Heart left ventricle (tissue), 16 donors: ENCODE measurements around the gene CHRNA1. TPM values are rescaled to one million over a fixed set of nuclear protein-coding genes. Genes with fewer than 3 reads are reported as not detected.

ENCODE experiments used
- ATAC-seq, 4 donors: fragments of 200-7000 bp; cut with Tn5 transposase; one replicate each; pipeline ENCODE4 v1.9.1; 2020 to 2022; ENCODE audit warnings: moderate library complexity in 4 of 4, mild to moderate bottlenecking in 3 of 4, moderate number of reproducible peaks in 1 of 4
- DNase-seq, 5 donors: peaks; one replicate each; pipeline ENCODE4 v3.0.0-alpha.2; 2020
- H3K27ac ChIP-seq, 12 donors: fragments of 200-600 bp; sonication (generic) in 4 of 12; one replicate each; pipeline versions ENCODE4 v1.5.0 to v1.8.0; 2016 to 2022; ENCODE audit warnings: mild to moderate bottlenecking in 2 of 12
- H3K27me3 ChIP-seq, 9 donors: fragments of 200-600 bp; sonication (generic) in 2 of 9; one replicate each; pipeline versions ENCODE4 v1.5.1 to v1.8.0; 2016 to 2022; ENCODE audit warnings: mild to moderate bottlenecking in 3 of 9
- H3K36me3 ChIP-seq, 9 donors: fragments of 200-600 bp; sonication (generic) in 2 of 9; one replicate each; pipeline versions ENCODE4 v1.5.0 to v1.8.0; 2018 to 2022; ENCODE audit warnings: mild to moderate bottlenecking in 2 of 9
- H3K4me1 ChIP-seq, 12 donors: fragments of 200-600 bp; sonication (generic) in 4 of 12; one replicate each; pipeline versions ENCODE4 v1.5.0 to v1.8.0; 2016 to 2022; ENCODE audit warnings: mild to moderate bottlenecking in 3 of 12
- H3K4me3 ChIP-seq, 12 donors: fragments of 200-600 bp; sonication (generic) in 4 of 12; one replicate each; pipeline versions ENCODE4 v1.5.0 to v1.8.0; 2017 to 2022; ENCODE audit warnings: mild to moderate bottlenecking in 9 of 12, moderate library complexity in 4 of 12
- H3K9me3 ChIP-seq, 12 donors: fragments of 200-600 bp; sonication (generic) in 4 of 12; one replicate each; pipeline versions ENCODE4 v1.5.0 to v1.8.0; 2016 to 2022; ENCODE audit warnings: mild to moderate bottlenecking in 1 of 12
- POLR2A ChIP-seq, 2 donors: fragments of 450-650 bp; IDR thresholded peaks; one replicate each; pipeline ENCODE4 v1.6.1; 2017; ENCODE audit warnings: antibody characterized with exemption in 2 of 2, mild to moderate bottlenecking in 2 of 2, moderate library complexity in 2 of 2
- WGBS, 4 donors: extraction: QIAGEN DNeasy Blood & Tissue Kit in 2 of 4; methylation state at CpG; one replicate each; pipeline versions ENCODE4 v1.1.5 to v1.1.7; 2013 to 2018; 5-methylcytosine and 5-hydroxymethylcytosine counted together
- intact Hi-C, 10 donors: fragments of 100-400 bp; cut with DNase I; formaldehyde crosslinking; loops; one replicate each; pipeline versions ENCODE4 v1.11.1 to v1.14.2; 2022
- polyA plus RNA-seq, 2 donors: library from polyadenylated mRNA; stranded (reverse); fragments of 200-250 nt; gene quantifications; one replicate each; pipeline ENCODE4 v1.2.3, GENCODE V29; 2013
- total RNA-seq, 9 donors: library from RNA; depleted of rRNA in 2 of 9; stranded (reverse); fragments of >200 nt in 2 of 9; fragmentation: NEBNext Ultra II Directional in 3 of 9; extraction: Animal tissue kit (Norgen Biotek cat#: 25700) in 3 of 9; gene quantifications; one replicate each; pipeline versions ENCODE4 v1.1.0 to v1.2.4, GENCODE V29; 2016 to 2023
- TF ChIP-seq, protein P1 (sequence below), 12 donors: fragments of 200-600 bp; sonication (generic) in 4 of 12; IDR thresholded peaks; one replicate each; pipeline versions ENCODE4 v1.5.0 to v1.8.0; 2018 to 2022; ENCODE audit warnings: antibody characterized with exemption in 12 of 12, mild to moderate bottlenecking in 5 of 12
- donor health status: ischemic (EF 13 %, LVEDD 7.1; RV severe dilation, severe dysfunction).
- donor health status: healthy with polysubstance abuse.
- donor health status: DM: no; HTN: yes; CAD: no.
- donor health status: DM: no; HTN: no; CAD: no.
- donor health status: ischemic (EF 25% LVEDD 6.9; RV normal size, moderate dysfunction).
- donor health status: ischemic (EF 25% LVEDD 5.7; RV mildly dilated, moderate dysfunction).
- donor health status: healthy.
- donor health status: DM: yes; HTN: yes; CAD: no.
- donor health status: ischemic (EF 35%, LVEDD 5.7; RV mildly dilated, moderate dysfunction).
- donor health status: nonischemic (EF 11% LVEDD 7.7; RV severe dilation, severe dysfunction).
- donor health status: DM: yes; HTN: yes; CAD: no.
- donor health status: PGD.
- donor health status: ischemic (EF 29% LVEDD 5.4; RV normal size, mild dysfunction).
- donor health status: nonischemic (EF 23%, LVEDD 6.1; RV moderate dilation, normal function).

The CHRNA1 gene
- total and polyA plus RNA-seq, 11 donors, result 0.07 to 1.8 (median 0.86) TPM; not detected in 3

DNA sequence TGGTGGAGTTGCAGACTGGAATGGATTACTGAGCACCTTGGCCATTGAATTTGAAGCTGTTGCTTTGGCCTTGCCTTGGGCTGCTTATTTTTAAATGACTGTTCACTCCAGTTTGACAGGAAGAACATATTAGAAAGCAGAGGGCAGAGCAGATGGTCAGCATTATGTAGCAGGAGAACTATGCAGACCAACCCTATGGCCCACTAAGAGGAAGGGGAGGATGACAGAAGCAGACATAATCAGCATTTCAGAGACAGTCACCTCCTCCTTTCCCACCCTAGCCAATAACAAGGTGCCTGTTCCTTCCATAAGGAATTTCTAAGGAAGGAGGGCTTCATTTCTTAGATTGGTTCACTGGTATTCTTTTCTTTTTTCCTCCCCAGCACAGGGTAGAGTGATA lies 2.4 kb downstream of the CHRNA1 start:
- intact Hi-C loops, result no loop called here
- H3K27me3 ChIP-seq, result no peaks in the 10 kb centered on the region
- no peaks in the 10 kb centered on the region for H3K36me3 ChIP-seq
- no peak overlapping the region for H3K27ac ChIP-seq
- no peaks in the 10 kb centered on the region for H3K9me3 ChIP-seq
- peaks cover 0 to 21% (median 2%) of the 10 kb centered on the region in 12 donors for H3K4me1 ChIP-seq
- H3K4me3 ChIP-seq, result no peak overlapping the region
- DNase-seq (no peak), ATAC-seq (no peak)
- TF ChIP-seq POLR2A (IDR thresholded peaks at IDR 0.05), result no peak
- TF ChIP-seq, protein P1, sequence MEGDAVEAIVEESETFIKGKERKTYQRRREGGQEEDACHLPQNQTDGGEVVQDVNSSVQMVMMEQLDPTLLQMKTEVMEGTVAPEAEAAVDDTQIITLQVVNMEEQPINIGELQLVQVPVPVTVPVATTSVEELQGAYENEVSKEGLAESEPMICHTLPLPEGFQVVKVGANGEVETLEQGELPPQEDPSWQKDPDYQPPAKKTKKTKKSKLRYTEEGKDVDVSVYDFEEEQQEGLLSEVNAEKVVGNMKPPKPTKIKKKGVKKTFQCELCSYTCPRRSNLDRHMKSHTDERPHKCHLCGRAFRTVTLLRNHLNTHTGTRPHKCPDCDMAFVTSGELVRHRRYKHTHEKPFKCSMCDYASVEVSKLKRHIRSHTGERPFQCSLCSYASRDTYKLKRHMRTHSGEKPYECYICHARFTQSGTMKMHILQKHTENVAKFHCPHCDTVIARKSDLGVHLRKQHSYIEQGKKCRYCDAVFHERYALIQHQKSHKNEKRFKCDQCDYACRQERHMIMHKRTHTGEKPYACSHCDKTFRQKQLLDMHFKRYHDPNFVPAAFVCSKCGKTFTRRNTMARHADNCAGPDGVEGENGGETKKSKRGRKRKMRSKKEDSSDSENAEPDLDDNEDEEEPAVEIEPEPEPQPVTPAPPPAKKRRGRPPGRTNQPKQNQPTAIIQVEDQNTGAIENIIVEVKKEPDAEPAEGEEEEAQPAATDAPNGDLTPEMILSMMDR (IDR thresholded peaks at IDR 0.05), result no peak

DNA sequence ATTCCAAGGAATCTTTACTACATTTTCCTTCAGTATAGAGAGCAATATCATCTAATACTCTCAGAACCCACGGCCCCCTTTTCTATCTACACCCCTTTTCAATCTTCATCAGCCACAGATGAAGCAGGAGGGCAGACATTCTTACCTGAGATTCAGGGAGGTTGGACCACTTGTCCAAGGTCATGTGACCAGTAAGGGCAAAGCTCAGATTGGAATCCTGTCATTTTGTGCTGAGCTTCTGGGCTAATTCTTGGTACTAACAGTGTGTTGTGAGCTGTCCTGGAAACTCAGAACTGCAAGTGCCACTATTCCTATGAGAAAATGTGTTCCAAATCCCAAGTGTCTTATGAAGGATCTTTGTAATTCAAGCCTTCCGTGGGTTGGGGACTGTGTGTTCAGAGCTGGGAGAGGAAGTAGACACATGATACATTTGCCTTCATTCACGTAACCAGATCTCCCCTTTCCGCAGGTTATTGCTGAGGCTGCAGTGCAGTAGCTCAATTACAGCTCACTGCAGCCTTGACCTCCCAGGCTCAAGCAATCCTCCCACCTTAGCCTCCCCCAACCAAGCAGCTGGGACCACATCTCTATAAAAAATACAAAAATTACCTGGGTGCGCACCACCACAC lies 3.3 kb downstream of the CHRNA1 start:
- H3K36me3 ChIP-seq, result no peaks in the 10 kb centered on the region
- ATAC-seq (no peak), DNase-seq (no peak)
- H3K9me3 ChIP-seq, result no peaks in the 10 kb centered on the region
- TF ChIP-seq POLR2A (IDR thresholded peaks at IDR 0.05), result no peak
- TF ChIP-seq, protein P1 (IDR thresholded peaks at IDR 0.05), result no peak
- H3K27ac ChIP-seq, result no peak overlapping the region
- intact Hi-C loops, result no loop called here
- no peaks in the 10 kb centered on the region for H3K27me3 ChIP-seq
- 91 to 95% (median 94%) methylated on average over 5 of the region's 5 CpGs for WGBS, 4 donors
- H3K4me3 ChIP-seq, result no peak overlapping the region
- H3K4me1 ChIP-seq, result peaks cover 0 to 21% (median 2%) of the 10 kb centered on the region in 12 donors

DNA sequence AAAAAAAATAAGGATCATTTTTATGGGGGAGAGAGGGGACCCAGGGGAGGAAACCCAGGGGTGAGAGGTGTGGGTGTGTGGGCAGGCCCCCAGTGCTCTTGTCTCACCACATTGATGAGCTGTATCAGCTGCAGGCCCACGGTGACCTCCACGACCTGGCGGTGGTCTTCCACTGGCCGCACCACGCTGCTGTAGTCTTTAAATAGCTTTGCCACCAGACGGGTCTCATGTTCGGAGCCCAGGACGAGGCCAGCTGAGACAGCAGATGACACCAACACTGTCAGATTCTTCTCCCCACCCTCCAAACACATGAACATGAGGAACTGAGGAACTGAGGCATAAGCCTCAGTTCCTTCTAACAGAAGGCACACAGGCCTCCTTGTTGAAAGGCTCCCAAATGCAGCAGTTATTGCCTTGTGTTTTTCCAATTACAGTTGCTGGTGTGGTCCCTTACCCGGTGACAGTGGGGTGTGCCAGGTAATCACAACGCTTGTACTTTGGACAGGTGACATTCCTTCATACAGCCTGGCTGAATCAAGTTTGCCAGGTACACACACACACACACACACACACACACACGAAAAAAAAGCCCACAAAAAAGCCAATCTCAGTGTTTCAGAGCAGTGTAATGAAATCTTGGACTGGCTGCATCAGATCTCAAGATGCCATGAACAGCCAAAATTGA lies 4.7 kb downstream of the CHRNA1 start:
- Histone ChIP-seq H3K4me1 (peaks cover 0 to 21% (median 2%) of the 10 kb centered on the region in 12 donors), H3K4me3 (no peak overlapping the region), H3K27me3 (no peaks in the 10 kb centered on the region), H3K36me3 (no peaks in the 10 kb centered on the region), H3K9me3 (no peaks in the 10 kb centered on the region), H3K27ac (no peak overlapping the region)
- WGBS, 4 donors, result 86 to 87% (median 86%) methylated on average over 10 to 11 of the region's 11 CpGs
- ATAC-seq, result no peak
- TF ChIP-seq POLR2A (IDR thresholded peaks at IDR 0.05), result no peak
- TF ChIP-seq, protein P1 (IDR thresholded peaks at IDR 0.05), result no peak
- no peak for DNase-seq
- intact Hi-C loops, result no loop called here

DNA sequence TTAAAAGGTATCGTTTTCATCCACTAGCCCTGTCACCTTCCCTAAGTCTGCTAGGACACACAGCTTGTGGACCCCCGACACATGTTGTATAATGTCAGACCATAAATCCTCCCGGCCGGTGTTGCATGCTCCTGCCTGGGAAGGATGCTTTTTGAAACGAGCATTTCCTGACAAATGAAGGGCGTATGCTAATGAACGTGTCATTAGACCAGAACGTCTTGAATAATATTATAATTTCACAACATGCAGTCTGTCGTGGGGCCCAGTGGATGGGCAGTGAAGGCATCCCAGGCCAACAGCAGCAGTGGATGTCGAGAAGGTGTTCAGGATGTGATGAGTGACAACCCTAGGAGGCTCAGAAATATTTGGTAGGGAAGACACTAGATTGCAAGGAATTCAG lies 7.5 kb downstream of the CHRNA1 start:
- WGBS, 4 donors, result 61 to 64% (median 62%) methylated on average over 10 of the region's 10 CpGs
- Histone ChIP-seq H3K27me3 (no peaks in the 10 kb centered on the region), H3K4me3 (no peak overlapping the region), H3K9me3 (no peaks in the 10 kb centered on the region), H3K27ac (no peak overlapping the region), H3K4me1 (peaks cover 0 to 11% (median 0%) of the 10 kb centered on the region in 12 donors), H3K36me3 (no peaks in the 10 kb centered on the region)
- intact Hi-C loops, result no loop called here
- DNase-seq, result no peak
- ATAC-seq, result no peak
- TF ChIP-seq POLR2A (IDR thresholded peaks at IDR 0.05), result no peak
- TF ChIP-seq, protein P1 (IDR thresholded peaks at IDR 0.05), result no peak
